ENCODE results near the gene JPT1.

The JPT1 gene

DNA sequence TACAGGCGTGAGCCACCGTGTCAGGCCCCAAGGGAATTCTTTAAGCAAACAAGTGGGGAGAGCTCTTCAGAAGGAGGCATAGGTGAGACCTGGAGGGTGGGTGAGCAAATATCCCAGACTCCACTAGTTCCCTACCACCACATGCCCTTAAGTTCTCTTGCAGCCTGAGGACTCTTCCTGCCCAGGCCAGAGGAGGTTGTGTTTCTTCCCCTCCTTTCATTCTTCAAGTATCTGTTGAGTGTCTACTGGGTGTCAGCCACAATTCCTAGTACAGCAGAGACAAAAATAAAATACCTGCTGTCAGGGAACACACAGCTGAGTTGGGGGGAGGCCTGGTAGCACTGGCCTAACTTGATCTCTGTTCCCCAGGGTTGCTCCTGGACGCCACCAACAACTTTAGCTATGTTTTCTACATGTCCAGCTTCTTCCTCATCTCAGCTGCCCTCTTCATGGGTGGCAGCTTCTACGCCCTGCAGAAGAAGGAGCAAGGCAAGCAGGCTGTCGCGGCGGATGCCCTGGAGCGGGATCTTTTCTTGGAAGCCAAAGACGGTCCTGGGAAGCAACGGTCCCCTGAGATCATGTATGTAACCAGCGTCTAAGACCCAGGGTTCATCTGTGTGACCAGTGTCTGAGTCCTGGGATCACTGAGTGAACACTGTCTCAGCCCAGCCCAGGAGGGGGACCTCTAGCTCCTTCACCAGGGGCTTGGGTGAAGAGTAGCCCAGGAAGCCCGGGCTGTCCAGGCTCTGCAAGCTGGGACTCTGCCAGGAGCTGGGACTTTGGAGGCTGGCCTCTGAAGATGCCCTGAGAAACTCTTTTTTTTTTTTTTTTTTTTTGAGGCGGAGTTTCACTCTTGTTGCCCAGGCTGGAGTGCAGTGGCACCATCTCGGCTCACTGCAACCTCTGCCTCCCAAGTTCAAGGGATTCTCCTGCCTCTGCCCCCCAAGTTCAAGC, 50.4 kb downstream of the JPT1 start:
- no peak for DNase-seq

DNA sequence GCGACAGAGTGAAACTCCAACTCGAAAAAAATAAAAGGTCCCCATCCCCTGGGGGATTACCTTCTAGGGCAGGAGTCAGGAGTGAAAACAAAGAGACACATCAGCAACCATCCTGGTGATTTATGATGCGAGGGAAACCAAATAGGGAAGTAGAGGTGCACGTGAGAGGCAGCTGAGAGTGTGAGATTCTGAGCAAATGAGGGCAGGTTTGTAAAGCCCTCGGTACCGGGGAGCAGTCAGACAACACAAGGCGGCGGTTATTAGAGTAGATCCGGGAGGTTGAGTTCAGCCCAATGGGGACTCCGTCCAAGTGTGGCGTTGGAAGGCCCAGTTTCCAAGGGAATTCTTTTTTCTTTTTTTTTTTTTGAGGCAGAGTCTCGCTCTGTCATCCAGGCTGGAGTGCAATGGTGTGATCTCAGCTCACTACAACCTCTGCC, 51.9 kb downstream of the JPT1 start:
- no peak for DNase-seq

DNA sequence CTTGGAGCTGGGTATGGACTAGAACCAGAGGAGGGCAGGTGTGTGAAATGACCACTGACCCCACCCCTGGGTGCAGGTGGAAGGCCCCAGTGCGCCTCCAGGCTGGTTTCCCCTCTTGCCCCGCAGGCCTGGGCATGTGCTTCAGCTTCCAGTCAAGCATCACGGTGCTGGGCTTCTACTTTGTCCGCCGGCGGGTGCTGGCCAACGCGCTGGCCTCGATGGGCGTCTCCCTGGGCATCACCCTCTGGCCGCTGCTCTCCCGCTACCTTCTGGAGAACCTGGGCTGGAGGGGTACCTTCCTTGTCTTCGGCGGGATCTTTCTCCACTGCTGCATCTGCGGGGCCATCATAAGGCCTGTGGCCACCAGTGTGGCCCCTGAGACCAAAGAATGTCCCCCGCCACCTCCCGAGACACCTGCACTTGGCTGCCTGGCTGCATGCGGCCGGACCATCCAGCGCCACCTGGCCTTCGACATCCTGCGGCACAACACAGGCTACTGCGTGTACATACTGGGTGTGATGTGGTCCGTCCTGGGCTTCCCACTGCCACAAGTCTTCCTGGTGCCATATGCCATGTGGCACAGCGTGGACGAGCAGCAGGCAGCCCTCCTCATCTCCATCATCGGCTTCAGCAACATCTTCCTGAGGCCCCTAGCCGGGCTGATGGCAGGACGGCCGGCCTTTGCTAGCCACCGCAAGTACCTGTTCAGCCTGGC, 54.3 kb downstream of the JPT1 start:
- DNase-seq, result no peak

DNA sequence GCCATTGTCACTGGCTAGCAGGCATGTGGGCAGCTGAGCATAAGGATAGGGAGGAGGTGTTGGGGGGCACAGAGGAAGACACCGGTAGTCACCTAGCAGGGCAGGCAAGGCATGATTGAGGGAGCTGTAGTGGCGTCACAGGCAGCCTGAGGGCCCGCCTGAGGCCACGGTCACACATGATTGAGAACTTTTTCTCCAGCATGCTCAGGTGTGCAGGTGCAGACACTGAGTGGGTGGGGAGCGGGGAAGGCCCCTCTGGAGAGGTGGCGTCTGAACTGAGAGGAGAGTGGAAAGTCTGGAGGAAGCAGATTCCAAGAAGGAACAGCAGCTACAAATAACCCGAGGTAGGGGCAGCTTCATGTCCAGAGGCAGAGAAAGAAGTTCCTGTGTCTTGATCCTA, 55.5 kb downstream of the JPT1 start:
- no peak for DNase-seq

DNA sequence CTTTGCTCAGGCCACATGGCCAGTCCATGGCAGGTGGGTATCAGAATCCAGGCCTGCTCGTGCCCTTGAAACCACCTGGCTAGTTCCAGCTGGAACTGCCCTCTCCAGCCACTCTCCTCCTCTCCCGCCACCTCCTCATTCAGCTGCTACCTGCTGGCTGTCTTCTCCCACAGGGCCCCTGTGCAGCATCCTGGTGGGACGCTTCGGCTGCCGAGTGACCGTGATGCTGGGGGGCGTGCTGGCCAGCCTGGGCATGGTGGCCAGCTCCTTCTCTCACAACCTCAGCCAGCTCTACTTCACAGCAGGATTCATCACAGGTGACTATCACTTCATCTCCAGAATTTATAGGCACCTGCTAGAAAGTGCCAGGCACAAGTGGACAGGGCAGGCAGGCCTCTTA, 56.4 kb downstream of the JPT1 start:
- no peak for DNase-seq

DNA sequence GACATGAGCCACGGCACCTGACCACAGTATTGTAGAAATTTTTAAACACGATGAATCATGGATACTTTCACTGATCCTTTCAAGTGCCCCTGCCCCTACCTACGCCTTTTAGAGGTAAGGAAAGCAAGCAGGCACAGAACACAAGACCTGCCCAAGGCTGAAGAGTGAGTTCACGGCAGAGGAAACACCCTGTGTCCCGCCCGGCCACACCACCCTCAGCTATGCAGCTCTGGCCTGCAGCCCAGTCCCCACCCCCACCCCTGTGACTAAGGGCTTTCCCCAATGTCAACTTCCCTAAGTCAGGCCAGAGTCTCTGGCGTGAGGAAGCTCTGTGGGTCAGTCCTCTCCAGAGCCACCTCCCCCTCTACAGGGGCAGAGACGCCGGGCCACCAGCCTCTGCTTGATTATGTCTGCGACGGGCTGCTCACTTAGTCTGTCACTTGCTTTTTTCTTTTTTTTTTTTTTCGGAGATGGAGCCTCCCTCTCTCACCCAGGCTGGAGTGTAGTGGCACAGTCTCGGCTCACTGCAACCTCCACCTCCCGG, 58.2 kb downstream of the JPT1 start:
- DNase-seq, result no peak

DNA sequence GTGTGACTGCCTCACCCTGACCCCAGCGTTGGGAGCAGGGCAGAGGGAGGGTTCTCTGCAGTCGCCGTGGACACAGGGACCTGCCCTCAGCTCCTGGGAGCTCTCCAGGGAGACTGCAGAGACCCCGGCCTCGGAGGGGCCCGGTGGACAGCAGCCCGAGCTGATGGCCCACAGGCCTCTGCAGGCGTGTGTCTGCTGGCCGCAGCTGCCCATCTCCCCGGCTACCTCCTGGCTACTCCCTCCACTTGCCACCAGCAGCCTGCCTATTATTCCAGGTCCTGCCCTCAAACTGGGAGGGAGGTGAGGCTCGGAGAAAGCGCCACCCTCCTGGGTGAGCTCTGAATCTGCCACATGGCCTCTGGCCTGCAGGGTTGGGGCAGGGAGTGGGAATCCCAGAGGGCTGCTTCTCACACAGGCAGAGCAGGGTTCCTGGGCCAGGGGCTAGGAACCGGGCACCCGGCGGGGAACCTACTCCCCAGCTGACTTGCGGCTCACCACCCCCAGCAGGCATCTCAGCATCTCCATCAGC, 59.4 kb downstream of the JPT1 start:
- DNase-seq, result no peak

DNA sequence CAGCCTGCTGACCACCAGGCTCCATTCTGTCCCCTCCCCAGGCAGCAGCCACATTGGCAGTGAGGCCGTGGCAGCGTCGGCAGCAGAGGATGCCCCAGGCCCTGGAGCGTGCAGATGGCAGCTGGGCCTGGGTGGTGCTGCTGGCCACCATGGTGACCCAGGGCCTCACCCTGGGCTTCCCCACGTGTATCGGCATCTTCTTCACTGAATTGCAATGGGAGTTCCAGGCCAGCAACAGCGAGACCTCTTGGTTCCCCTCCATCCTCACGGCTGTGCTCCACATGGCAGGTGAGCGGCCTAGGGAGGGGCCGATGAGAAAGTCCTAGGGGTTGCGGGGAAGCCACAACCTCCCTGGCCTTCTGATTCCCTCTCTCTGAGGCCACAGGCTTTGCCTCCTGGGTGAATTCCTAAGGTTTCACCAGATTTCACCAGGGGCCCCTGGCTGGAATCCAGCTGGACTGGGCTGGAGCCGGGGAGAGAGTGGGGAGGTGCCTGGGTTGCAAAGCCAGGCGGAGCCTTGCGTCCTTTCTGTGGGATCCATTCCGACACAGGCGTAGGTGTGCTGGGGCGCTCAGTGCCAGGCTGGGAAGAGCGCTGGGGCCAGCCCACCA, 60.7 kb downstream of the JPT1 start:
- no peak for DNase-seq

DNA sequence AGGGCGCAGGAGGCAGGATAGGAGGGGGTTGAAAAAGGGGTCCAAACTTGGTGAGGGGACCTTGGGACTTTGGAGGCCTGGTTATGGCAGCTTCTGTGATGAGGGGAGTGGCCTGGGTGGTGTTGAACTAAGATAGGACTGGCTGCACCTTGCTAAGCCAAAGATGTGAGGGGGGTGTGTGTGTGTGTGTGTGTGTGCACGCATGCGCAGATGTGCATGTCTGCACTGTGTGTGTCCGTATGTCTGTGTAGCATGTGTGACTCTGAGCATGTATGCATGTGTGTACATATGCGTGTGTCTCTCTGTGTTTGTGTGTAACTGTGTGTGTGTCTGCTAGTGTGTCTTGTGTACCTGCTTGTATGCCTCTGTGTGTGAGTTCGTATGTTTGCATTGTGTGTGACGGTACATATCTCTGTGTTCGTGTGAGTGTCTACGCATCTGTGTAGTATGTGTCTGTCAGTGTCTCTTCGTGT, 62.4 kb downstream of the JPT1 start:
- no peak for DNase-seq

DNA sequence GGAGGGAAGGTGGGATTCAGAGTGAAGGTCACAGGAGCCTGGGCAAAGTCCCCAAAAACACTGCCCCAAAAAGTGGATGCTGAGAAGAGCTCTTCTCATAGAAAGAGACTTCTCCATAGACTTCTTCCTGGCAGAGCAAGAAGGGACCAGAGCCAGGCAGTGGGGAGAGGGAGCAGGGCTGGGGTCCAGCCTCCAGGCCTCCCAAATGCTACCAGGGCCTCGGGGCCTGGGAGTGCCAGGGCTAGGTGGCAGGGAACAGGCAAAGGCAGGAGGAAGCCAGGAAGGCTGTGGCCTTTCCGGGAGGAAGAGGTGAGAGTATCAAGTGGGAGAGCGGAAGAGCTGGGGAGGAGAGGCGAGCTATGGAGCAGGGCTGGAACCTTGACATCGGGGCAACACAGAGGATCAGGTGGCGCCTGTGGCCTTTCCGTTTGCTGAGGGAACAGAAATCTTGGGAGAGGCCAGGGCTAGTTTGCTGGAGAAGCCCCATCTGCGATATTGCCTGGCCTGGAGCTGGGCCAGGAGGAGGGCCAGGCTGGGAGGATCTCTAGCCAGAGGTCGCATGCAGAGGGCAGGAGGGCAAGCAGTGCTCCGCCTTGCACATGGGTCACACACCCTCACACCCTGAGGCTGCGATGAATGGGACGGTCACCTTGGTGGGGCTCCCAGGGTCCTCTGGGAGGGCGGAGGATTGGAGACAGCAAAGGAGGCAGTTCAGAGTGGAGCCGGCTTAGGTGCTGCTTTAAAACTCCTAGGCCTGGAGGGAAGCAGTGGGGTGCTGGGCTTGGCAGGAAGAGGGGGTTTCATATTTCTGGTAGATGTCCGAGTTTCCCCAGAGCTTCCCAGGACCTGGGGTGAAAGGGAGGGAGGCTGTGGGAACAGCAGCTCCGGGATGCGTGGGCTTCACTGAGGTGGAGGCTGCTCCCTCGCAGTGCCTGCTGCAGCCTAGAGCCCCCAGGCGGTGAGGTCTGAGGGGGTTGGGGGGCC, 63.1 kb downstream of the JPT1 start:
- DNase-seq, result no peak

DNA sequence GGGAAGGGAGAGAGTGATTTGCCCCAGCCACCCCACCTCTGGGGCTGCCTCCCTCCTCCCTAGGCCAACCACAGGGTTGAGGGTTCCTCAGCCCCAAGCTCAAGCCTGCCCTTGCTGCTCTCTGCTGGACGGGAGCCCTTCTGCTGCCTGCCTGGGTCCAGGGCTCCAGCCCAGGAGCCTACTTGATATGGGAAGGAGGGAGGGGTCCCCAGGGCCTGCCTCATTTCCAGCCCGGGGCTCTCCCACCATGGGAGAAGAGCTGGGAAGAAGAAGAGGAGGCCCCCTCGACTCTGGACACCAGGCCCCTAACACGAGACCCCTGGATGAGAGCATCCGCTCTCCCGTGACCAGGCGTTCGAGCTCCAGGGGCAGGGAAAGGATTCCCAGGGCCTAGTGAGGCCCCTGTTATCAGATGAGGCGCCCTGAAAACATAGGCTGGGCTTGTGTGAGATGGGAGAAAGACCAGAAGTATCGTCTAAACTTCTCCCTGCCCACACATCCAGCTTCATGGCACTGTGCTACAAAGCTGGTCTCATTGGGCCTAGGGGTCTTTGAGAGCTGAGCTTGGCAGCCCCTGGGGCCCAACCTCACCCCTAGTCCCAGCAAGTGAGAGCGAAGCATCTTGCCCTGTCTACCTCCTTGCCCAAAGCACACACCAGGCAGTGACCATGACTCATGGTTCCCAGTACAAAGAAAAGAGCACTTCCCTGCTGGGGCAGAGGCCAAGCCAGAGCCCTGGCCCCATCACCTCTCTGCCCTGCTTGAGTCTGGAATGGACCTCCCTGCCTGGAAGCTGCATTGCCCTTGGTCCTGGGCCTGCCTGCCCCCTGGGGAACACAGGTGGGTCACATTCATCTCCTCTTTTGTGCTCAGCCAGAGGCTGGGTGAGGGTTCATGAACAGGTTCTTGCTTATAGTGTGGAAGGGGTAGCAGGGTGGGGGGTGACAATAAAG, 65.6 kb downstream of the JPT1 start:
- DNase-seq, result no peak

DNA sequence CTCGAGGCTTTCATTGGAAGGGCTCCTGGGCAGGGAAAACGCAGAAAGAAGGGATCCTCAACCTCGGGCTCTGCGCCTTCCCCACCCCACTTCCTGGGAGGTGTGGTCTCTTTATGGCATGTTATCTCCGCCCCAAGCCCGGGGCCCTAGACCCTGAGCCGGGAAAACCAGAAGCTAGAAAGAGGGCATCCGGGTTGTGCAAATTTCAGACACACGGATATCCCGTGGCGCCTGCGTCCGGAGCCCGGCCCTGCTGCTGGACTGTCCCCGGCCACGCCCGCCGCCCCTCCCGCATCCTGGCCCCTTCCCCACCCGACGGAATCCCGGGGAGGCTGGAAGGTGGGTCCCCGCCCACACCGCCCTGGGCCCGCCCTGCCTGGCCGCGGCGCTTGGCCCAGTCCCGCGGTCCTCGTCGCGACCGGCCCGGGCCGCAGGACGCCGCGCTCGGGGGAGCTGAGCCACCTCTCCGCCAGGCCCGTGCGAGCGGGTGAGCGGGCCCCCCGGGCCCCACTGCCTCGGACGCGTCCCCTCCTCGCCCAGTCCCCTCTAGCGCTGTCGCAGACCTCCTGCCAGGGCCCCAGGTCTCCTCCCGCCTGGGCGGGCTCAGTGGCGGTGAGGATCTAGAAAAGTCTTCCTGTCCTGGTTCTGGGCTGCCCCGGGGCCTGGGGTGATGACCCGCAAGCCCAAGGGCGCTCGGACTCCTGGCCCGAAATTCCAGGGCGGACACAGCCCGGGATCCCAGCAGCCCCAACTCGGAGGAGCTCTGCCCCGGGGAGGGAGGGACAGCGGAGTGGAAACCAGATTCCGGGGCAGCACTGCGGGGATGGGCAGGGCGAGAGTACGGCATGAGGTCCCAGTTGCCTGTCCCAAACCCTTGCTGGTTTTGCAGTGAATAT, 66.5 kb downstream of the JPT1 start, which contains the start of gene SLC16A5:
Gene SLC16A5 (plus strand): TSS at position 397 of the 896 bp plus-strand sequence. CDS start 5,683 bp downstream, outside the sequence.
- peak in 1 of 4 experiments; percentile 45 for DNase-seq

DNA sequence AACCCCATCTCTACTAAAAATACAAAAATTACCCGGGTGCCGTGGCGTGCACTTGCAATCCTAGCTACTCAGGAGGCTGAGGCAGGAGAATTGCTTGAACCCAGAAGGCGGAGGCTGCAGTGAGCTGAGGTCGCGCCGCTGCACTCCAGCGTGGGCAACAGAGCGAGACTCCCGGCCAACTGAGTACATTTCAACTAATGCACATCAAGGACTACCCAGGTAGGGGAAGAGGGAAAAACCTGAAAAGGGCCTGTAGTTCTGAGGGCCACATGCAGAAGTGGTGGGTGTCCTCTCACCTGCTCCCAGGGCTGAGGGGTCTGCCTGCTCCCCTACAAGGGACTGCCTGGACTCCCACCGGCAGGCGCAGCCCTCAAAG, 67.1 kb downstream of the JPT1 start:
- no peak for DNase-seq

DNA sequence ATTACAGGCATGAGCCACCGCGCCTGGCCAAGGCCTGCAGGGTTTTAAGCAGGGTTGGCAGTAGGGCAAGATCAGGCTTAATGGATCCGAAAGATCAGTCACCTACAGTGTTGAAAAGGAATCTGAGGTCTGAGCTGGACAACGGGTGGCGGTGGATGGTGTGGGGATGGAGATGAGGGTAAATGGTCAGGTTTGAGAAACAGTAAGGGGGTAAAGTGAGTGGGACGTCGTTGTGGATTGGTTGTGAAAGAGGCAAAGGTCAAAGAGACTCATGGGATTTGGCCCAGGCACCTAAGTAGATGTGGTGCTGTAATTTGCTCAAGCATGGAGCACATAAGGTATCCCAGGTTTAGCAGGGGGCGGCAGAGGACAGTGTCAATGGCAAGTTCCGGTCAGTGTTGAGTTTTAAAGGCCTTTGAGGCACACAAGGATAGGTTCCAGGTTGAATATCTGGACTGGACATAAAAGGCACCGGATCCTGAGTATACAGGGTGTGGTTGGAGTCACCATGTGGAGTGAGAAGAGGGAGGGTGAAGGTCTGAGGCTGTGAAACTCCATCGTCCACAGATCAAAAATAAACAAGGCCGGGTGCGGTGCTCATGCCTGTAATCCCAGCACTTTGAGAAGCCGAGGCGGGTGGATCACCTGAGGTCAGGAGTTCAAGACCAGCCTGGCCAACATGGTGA, 67.7 kb downstream of the JPT1 start:
- DNase-seq, result no peak

Measured in activated naive CD4-positive, alpha-beta T cell (primary cell).